ENCODE measurements around the gene DFFA. TPM values are rescaled to one million over a fixed set of nuclear protein-coding genes. Genes with fewer than 3 reads are reported as not detected.
"Not testable (repeated sequence)": the region's sequence is repeated elsewhere in the genome, so short reads cannot be mapped to it uniquely, and the experiment has no call there.

The DFFA gene
- total RNA-seq, 4 donors from 2014 or later, result 7.5 to 31.6 (median 17.1) TPM

GRCh38 chr1:10479296-10479695, 7.0 kb upstream of the DFFA start:
- Histone ChIP-seq H3K27me3 (no peaks in the 10 kb centered on the region), H3K36me3 (no peaks in the 10 kb centered on the region), H3K9me3 (no peaks in the 10 kb centered on the region), H3K27ac (no peak overlapping the region), H3K4me3 (no peak overlapping the region), H3K4me1 (peaks cover 0 to 28% (median 12%) of the 10 kb centered on the region in 4 donors)
- no peak for DNase-seq
- WGBS, 2 donors (ENCODE audit: low coverage in 1 of 2), result 81 to 88% methylated on average over 5 to 8 of the region's 8 CpGs
- no peak for TF ChIP-seq POLR2A (IDR thresholded peaks at IDR 0.05)
- no peak for TF ChIP-seq CTCF (IDR thresholded peaks at IDR 0.05)
- TF ChIP-seq POLR2AphosphoS5 (IDR thresholded peaks at IDR 0.05), result no peak
- no peak for TF ChIP-seq EP300 (IDR thresholded peaks at IDR 0.05; ENCODE audit: low read depth)
- in situ Hi-C loops (cut with MboI; ENCODE audit: low pct_ligation_motif_present in 1 of 4, low pct_unique_long_range_greater_than_20kb in 1 of 4, low sequenced_read_pairs in 3 of 4) (no loop called here), intact Hi-C loops (cut with DNase I; ENCODE audit: low total_unique reads) (loop anchor here (10.0 kb wide), 1 partner anchor 1816 kb away; no protein-coding TSS in a partner anchor)

- no peak for TF ChIP-seq EP300 (IDR thresholded peaks at IDR 0.05; ENCODE audit: low read depth)
- TF ChIP-seq POLR2AphosphoS5 (IDR thresholded peaks at IDR 0.05), result peak in 1 of 3 donors; percentile 26
- peak; percentile 36 for TF ChIP-seq POLR2A (IDR thresholded peaks at IDR 0.05)
- no peak for TF ChIP-seq CTCF (IDR thresholded peaks at IDR 0.05)
- 2% methylated on average over 13 of the region's 13 CpGs; no CpG with 5 or more reads in 1 of the 2 donors for WGBS, 2 donors (ENCODE audit: low coverage in 1 of 2)
- in situ Hi-C loops (cut with MboI; ENCODE audit: low pct_ligation_motif_present in 1 of 4, low pct_unique_long_range_greater_than_20kb in 1 of 4, low sequenced_read_pairs in 3 of 4) (no loop called here), intact Hi-C loops (cut with DNase I; ENCODE audit: low total_unique reads) (loop anchor here (10.0 kb wide), 1 partner anchor 1819 kb away; no protein-coding TSS in a partner anchor)
- Histone ChIP-seq H3K4me1 (peaks cover 11 to 35% (median 27%) of the 10 kb centered on the region in 4 donors), H3K36me3 (no peaks in the 10 kb centered on the region), H3K27me3 (no peaks in the 10 kb centered on the region), H3K27ac (peak overlapping the region; percentile 86 to 92 (median 90)), H3K4me3 (peak overlapping the region; percentile 86 to 98 (median 88)), H3K9me3 (no peaks in the 10 kb centered on the region)
- peak; percentile 18 for DNase-seq
These were observed 3.2 kb upstream of the DFFA start for GRCh38 chr1:10475510-10475909.

GRCh38 chr1:10474613-10475507, 2.5 kb upstream of the DFFA start, which contains the start of gene PEX14:
PEX14 (plus strand) TSS chr1:10474950; CDS start chr1:10474967, 17 bp downstream.
- DNase-seq, result peak; percentile 91
- Histone ChIP-seq H3K27me3 (no peaks in the 10 kb centered on the region), H3K4me1 (peaks cover 11 to 35% (median 27%) of the 10 kb centered on the region in 4 donors), H3K9me3 (no peaks in the 10 kb centered on the region), H3K36me3 (no peaks in the 10 kb centered on the region), H3K27ac (peak within 1 kb of the TSS; percentile 86 to 92 (median 90)), H3K4me3 (peak within 1 kb of the TSS; percentile 86 to 98 (median 88))
- TF ChIP-seq POLR2AphosphoS5 (IDR thresholded peaks at IDR 0.05) (peak in 2 of 3 donors; percentile 58 to 61), POLR2A (IDR thresholded peaks at IDR 0.05) (peak; percentile 38), EP300 (IDR thresholded peaks at IDR 0.05; ENCODE audit: low read depth) (no peak)
- in situ Hi-C loops (cut with MboI; ENCODE audit: low pct_ligation_motif_present in 1 of 4, low pct_unique_long_range_greater_than_20kb in 1 of 4, low sequenced_read_pairs in 3 of 4), result no loop called here
- intact Hi-C loops (cut with DNase I; ENCODE audit: low total_unique reads), result loop anchor here (10.0 kb wide), 1 partner anchor 1820 kb away; no protein-coding TSS in a partner anchor
- WGBS, 2 donors (ENCODE audit: low coverage in 1 of 2), result 15% methylated on average over 36 of the region's 50 CpGs; no CpG with 5 or more reads in 1 of the 2 donors

- DNase-seq; H3K9me3 ChIP-seq; in situ Hi-C loops (cut with MboI; ENCODE audit: low pct_ligation_motif_present in 1 of 4, low pct_unique_long_range_greater_than_20kb in 1 of 4, low sequenced_read_pairs in 3 of 4); H3K36me3 ChIP-seq; H3K27me3 ChIP-seq: not testable (repeated sequence)
- WGBS, 2 donors (ENCODE audit: low coverage in 1 of 2), result 87 to 90% methylated on average over 3 to 10 of the region's 10 CpGs
- peak overlapping the region; percentile 86 to 92 (median 90) for H3K27ac ChIP-seq
- H3K4me1 ChIP-seq, result peaks cover 11 to 35% (median 27%) of the 10 kb centered on the region in 4 donors
- peak overlapping the region in 3 of 4 donors; percentile 86 to 98 (median 91) for H3K4me3 ChIP-seq
- intact Hi-C loops (cut with DNase I; ENCODE audit: low total_unique reads), result loop anchor here (10.0 kb wide), 1 partner anchor 1821 kb away; no protein-coding TSS in a partner anchor
These were observed 1.9 kb upstream of the DFFA start for GRCh38 chr1:10474309-10474612.
